Cardiac muscle cell (in vitro differentiated cells and primary cell): Measurements from ENCODE around the gene PALM3. TPM values are rescaled to one million over a fixed set of nuclear protein-coding genes. Genes with fewer than 3 reads are reported as not detected.
"Not testable (repeated sequence)": the region's sequence is repeated elsewhere in the genome, so short reads cannot be mapped to it uniquely, and the experiment has no call there.

Source experiments
- DNase-seq, 2 donors: peaks; one replicate each; pipeline versions ENCODE4 v3.0.0 to v3.0.0-alpha.2; 2010 to 2017; ENCODE audit warnings: low read depth in 1 of 2, low spot score in 1 of 2
- H3K27ac ChIP-seq: fragments of 200-600 bp; sonication (generic); 2 replicates; pipeline ENCODE4 v1.5.1; 2016
- H3K27me3 ChIP-seq: fragments of 200-600 bp; sonication (generic); 2 replicates; pipeline ENCODE4 v1.6.0; 2016; ENCODE audit warnings: control low read depth
- H3K36me3 ChIP-seq: fragments of 200-600 bp; sonication (generic); 2 replicates; pipeline ENCODE4 v1.5.1; 2016; ENCODE audit warnings: control low read depth
- H3K4me1 ChIP-seq: fragments of 200-600 bp; sonication (generic); 2 replicates; pipeline ENCODE4 v1.8.1; 2017; ENCODE audit warnings: low read depth, mild to moderate bottlenecking, mixed run types
- H3K4me3 ChIP-seq: fragments of 200-600 bp; sonication (generic); 2 replicates; pipeline ENCODE4 v1.5.1; 2016; ENCODE audit warnings: mild to moderate bottlenecking
- H3K9me3 ChIP-seq: fragments of 200-600 bp; sonication (generic); 2 replicates; pipeline ENCODE4 v1.5.1; 2017; ENCODE audit warnings: low read depth, mild to moderate bottlenecking, control low read depth
- polyA plus RNA-seq: library from polyadenylated mRNA; unstranded; fragments of >200 nt; fragmentation: Nextera tagmentation; extraction: Ambion mirVana; gene quantifications from 2 replicates; pipeline ENCODE4 v1.2.1, GENCODE V29; 2016
- total RNA-seq: library from RNA; depleted of rRNA; stranded (reverse); fragments of >200 nt; gene quantifications from 2 replicates; pipeline ENCODE4 v1.2.3, GENCODE V29; 2016
- TF ChIP-seq, protein P1 (sequence below): IDR thresholded peaks from 2 replicates; pipeline ENCODE4 v1.5.1; 2012; ENCODE audit warnings: low read depth, mild to moderate bottlenecking, low read length

PALM3 gene
- total and polyA plus RNA-seq, 2 experiments from 2014 or later, result 0.10 to 0.30 TPM

DNA sequence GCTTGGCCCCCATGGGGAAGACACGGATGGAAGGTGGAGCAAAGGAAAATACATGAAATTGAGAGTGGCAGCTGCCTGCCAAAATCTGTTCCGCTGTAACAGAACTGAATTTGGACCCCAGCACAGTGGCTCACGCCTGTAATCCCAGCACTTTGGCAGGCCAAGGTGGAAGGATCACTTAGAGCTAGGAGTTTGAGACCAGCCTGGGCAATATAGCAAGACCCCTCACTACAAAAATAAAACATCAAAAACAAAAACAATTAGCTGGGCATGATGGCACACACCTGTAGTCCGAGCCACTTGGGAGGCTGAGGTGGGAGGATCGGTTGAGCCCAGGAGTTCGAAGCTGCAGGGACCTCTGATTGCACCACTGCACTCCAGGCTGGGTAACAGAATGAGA, 9.4 kb downstream of the PALM3 start:
- TF ChIP-seq, protein P1, sequence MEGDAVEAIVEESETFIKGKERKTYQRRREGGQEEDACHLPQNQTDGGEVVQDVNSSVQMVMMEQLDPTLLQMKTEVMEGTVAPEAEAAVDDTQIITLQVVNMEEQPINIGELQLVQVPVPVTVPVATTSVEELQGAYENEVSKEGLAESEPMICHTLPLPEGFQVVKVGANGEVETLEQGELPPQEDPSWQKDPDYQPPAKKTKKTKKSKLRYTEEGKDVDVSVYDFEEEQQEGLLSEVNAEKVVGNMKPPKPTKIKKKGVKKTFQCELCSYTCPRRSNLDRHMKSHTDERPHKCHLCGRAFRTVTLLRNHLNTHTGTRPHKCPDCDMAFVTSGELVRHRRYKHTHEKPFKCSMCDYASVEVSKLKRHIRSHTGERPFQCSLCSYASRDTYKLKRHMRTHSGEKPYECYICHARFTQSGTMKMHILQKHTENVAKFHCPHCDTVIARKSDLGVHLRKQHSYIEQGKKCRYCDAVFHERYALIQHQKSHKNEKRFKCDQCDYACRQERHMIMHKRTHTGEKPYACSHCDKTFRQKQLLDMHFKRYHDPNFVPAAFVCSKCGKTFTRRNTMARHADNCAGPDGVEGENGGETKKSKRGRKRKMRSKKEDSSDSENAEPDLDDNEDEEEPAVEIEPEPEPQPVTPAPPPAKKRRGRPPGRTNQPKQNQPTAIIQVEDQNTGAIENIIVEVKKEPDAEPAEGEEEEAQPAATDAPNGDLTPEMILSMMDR, result no peak
- no peaks in the 10 kb centered on the region for H3K4me1 ChIP-seq
- H3K4me3 ChIP-seq, result no peak overlapping the region
- no peak overlapping the region for H3K27ac ChIP-seq
- H3K27me3 ChIP-seq, result no peaks in the 10 kb centered on the region
- H3K36me3 ChIP-seq, result no peaks in the 10 kb centered on the region
- no peak for DNase-seq
- no peaks in the 10 kb centered on the region for H3K9me3 ChIP-seq

DNA sequence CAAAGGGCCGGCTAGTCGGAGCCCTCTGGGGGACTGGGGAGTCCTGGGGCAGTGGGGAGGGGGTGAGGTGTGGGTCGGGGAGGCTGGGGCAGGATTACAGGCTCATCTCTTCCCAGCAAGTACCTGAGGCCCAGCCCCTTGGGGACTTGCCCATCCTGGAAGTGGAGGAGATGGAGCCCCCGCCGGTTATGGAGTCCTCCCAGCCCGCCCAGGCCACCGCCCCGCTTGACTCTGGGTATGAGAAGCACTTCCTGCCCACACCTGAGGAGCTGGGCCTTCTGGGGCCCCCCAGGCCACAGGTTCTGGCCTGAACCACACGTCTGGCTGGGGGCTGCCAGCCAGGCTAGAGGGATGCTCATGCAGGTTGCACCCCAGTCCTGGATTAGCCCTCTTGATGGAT, 9.9 kb downstream of the PALM3 start:
- H3K4me3 ChIP-seq, result no peak overlapping the region
- no peak for DNase-seq
- H3K4me1 ChIP-seq, result no peaks in the 10 kb centered on the region
- H3K27me3 ChIP-seq, result no peaks in the 10 kb centered on the region
- H3K27ac ChIP-seq, result no peak overlapping the region
- TF ChIP-seq, protein P1, result no peak
- no peaks in the 10 kb centered on the region for H3K9me3 ChIP-seq
- H3K36me3 ChIP-seq, result no peaks in the 10 kb centered on the region

DNA sequence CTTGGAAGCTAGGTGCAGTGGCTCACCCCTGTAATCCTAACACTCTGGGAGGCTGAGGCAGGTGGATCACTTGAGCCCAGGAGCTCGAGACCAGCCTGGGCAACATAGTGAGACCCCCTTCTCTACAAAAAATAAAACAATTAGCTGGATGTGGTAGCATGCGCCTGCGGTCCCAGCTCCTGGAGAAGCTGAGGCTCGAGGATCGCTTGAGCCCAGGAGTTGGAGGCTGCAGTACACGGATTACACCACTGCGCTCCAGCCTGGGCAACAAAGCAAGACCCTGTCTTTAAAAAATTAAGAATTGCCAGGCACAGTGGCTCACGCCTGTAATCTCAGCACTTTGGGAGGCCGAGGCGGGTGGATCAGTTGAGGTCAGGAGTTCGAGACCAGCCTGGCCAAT, 10.9 kb downstream of the PALM3 start:
- H3K9me3 ChIP-seq, H3K4me1 ChIP-seq, DNase-seq, H3K36me3 ChIP-seq, H3K4me3 ChIP-seq, H3K27me3 ChIP-seq, H3K27ac ChIP-seq: not testable (repeated sequence)

DNA sequence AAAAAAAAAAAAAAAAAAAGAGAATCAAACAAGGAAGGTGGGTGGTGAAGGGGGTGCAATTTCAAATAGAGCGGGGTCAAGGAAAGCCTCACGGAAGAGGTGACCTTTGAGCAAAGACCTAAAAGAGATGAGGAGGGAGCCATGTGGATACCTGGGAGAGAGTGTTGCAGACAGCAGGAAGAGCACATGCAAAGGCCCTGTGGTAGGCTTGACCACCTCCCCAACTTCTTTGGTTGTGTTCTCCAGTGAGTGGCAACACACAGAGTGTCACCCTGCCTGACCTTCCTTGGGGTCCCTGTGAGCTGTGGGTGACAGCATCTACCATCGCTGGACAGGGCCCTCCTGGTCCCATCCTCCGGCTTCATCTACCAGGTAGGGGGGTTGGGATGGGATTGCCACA, 11.4 kb downstream of the PALM3 start:
- no peak for DNase-seq
- Histone ChIP-seq H3K36me3 (no peaks in the 10 kb centered on the region), H3K9me3 (no peaks in the 10 kb centered on the region), H3K27me3 (no peaks in the 10 kb centered on the region), H3K4me1 (no peaks in the 10 kb centered on the region), H3K27ac (no peak overlapping the region), H3K4me3 (no peak overlapping the region)
- TF ChIP-seq, protein P1, result no peak

DNA sequence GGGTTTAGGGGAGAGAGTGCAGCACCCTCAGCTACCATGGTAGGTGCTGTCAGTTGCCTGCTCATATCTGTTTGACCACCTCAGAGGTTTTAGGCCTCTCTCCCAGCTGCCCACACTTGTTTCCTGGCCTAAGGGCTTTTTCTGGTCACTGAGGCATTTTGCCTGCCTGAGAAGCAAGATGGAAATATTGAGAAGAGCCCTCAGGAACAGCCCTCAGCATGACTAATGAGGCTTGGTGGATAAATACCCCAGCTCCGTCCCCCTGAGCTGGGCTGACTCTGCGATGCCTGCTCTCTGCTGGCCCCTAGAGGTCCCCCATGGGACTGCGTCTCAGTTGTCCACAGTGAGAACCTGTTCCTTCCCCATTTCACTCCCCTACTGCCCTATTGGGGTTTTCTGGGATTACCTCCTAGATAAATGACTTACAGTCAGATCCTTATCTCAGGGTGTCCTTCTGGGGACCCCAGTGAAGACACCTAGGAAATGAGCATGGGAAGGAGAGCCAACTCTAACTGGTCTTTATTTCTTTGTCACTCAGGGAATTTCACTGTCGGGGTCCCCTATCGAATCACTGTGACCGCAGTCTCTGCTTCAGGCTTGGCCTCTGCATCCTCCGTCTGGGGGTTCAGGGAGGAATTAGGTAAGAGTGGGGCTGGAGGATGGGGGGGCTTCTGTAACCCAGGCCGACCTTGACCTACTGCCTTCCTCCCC, 13.3 kb downstream of the PALM3 start:
- Histone ChIP-seq H3K4me1 (no peaks in the 10 kb centered on the region), H3K4me3 (no peak overlapping the region), H3K36me3 (no peaks in the 10 kb centered on the region), H3K27ac (no peak overlapping the region), H3K9me3 (no peaks in the 10 kb centered on the region), H3K27me3 (no peaks in the 10 kb centered on the region)
- DNase-seq, result peak; percentile 22 to 45
- TF ChIP-seq, protein P1, result peak; percentile 85

DNA sequence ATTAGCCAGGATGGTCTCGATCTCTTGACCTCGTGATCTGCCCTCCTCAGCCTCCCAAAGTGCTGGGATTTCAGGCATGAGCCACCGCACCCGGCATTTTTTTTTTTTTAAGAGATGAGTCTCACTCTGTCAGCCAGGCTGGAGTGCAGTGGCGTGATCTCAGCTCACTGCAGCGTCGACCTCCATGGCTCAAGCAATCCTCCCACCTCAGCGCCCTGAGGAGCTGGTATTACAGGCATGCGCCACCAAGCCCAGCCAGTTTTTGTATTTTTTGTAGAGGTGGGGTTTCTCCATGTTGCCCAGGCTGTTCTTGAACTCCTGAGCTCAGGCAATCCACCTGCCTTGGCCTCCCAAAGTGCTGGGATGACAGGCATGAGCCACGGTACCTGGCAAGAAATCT, 14.0 kb downstream of the PALM3 start:
- H3K36me3 ChIP-seq, H3K4me1 ChIP-seq, H3K4me3 ChIP-seq, H3K27me3 ChIP-seq, DNase-seq, H3K9me3 ChIP-seq, H3K27ac ChIP-seq: not testable (repeated sequence)
